T-helper 22 cell (primary cell): ENCODE data around the gene CCT7.
"Not testable (repeated sequence)": the region's sequence is repeated elsewhere in the genome, so short reads cannot be mapped to it uniquely, and the experiment has no call there.

Experiments used
- DNase-seq: peaks from one replicate; pipeline ENCODE4 v3.0.0-alpha.2; 2020; ENCODE audit warnings: low read depth

Gene CCT7

DNA sequence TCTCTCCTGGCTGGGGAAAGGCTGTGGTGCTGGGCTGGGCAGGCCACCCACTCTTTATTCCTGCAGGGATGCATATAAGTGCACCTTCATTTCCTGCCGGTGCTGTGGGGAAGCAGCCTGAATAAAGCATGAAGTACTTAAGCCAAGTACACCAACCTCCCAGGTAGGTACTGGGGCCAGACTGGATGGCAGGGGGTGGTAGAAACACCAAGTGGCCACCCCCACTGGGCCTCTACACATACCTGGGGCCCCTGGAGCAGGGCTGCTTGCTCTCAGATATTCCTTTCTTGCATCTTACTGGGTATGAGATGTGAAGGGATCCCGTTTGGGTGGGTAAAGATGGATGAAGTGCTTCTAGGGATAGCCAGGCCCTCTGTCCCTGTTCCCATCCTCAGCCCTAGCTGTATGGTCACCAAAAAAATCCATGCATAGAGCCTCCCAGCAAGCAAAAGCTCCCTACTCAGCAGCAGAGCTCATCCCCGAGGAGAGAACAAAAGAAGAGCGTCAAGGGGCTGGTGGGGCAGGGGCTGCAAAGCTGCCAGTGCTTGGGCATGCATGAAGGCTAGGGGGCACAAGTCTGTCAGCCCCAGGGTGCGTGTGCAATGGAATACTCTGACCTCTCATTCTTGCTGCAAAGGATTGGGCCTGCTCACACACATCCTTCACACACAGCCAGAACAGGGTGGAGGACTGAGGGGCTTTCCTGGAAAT is 22.0 kb downstream of the CCT7 start:
- DNase-seq: no peak

DNA sequence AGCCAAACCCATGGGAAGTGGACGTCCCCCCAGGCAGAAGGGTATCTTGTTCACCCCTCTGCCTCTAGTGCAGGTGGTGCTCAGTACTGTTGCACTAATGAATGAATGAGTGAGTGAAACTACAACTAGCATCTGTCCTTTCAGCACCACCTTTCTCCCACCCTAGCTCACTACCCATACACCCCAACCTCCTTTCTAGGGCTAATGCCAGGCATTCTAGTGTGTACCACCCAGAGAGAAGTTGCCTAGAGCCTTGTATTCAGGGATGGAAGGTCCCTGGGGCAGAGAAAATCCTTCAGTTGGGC is 22.5 kb downstream of the CCT7 start:
- no peak for DNase-seq

DNA sequence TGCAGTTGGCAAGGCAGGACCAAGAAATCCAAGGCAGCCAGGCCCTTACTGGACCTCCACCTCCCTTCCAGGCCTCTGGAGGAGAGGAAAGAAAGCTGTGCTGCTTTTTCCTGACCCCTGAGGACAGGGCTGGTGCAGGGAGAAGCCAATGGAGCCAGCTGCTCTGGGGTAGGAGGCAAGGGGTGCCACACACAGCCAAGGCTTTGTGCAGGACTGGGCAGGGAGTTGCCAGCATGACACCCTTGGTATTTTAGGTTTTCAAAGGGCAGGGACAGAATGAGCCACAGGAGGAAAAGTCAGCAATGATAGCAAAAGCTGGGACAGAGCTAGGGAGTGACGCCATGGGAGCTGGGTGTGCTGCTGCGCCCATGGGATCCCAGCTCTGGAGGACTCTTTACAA is 22.9 kb downstream of the CCT7 start:
- no peak for DNase-seq

DNA sequence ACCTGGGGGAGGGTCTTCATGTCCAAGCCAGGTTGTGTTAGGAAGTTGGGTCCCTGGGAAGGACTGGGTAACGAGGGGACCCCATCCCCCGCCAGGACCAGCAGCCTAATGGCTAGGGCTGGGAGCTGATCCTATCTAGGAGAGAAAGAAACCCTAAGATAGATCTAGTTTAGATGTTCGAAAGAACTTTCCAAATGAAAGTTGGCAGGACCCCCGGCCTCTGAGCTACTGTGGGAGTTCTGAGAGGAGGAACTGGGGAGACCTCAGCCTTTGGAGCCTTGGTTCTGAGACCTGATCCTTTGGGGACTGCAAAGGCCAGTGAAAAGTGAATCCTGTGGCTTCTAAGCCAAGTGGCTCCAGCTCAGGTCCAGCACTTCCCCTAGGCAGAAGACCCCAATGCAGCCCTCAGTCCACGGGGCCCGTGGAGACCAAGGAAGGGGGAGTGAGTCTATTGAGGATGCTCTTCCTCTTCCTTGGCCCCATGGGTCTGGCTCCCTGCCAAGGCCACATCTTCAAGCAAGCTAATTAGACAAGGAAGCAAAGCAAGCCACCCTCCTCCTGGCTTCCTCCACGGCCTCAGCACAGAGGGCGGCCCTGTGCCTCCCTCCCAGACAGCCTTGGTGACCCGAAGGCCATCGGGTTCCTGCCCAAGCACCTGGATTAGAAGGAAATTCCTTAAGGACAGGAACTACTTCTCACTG is 23.5 kb downstream of the CCT7 start:
- no peak for DNase-seq

DNA sequence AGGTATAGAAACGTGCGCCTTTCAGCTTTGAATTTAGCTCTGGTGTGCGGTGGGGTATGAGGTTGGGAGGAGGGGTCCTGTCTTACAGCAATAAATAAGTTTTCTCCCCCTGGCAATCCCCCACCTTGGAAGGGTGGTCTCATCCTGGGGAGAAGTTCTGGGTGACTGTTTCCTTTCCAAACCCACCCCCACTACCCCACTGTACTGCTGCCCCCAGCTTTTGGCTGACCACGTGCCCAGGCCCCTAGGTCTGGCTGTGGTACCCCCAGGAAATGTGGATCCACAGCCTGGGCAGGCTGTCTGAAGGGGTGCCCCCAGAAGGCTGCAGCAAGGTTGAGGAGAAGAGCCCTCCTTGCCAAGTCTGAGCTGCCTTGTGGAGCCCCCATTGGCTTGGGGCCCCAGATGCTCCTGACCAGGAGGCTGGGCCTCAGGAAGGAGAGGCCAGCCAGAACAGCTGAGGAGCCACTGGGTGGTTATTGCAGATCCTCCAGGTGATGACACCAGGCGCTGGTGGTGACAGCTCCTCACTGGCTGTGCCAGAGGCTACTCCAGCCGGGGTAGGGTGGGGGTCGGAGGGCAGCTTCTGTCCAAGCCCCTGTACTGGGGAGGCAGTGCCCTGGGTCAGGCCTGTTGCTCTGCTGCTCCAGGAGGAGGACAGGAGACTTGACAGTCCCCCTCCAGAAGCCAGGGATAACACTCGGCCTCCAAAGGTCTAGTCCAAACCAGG is 24.2 kb downstream of the CCT7 start:
- no peak for DNase-seq

DNA sequence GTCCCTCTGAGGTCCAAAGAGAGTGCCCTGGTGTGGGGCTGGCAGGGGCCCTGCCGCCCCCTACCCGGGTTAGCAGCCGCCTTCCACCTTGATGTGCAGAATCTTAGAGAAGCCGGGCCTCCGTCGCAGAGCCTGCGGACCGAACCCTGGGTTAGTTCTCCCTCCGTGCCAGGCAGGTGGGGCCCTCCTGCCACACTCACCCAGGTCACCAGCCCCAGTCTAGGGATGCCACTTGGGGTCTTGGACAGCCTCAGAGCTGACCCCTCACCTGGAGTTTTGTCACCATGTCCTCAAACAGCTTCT is 24.8 kb downstream of the CCT7 start:
- DNase-seq: no peak

DNA sequence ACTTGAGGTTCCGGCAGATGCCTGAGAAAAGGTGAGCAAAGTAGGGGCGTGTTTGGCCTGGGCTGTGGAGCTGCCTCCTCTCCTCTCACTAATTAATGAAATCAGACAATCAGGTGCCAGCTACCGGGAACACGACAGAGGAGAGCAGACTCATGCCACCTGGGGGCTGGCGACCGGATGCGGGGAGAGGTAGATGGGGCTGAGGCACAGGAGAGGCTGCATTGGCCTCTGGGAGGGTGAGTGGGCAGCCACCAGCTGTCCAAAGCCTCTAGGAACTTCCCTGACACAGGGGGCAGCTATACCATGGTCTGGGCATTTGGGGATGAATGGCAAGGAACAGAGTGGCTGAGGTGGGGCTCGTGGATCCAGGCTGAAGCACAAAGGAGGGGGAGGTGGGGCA is 25.2 kb downstream of the CCT7 start:
- no peak for DNase-seq

DNA sequence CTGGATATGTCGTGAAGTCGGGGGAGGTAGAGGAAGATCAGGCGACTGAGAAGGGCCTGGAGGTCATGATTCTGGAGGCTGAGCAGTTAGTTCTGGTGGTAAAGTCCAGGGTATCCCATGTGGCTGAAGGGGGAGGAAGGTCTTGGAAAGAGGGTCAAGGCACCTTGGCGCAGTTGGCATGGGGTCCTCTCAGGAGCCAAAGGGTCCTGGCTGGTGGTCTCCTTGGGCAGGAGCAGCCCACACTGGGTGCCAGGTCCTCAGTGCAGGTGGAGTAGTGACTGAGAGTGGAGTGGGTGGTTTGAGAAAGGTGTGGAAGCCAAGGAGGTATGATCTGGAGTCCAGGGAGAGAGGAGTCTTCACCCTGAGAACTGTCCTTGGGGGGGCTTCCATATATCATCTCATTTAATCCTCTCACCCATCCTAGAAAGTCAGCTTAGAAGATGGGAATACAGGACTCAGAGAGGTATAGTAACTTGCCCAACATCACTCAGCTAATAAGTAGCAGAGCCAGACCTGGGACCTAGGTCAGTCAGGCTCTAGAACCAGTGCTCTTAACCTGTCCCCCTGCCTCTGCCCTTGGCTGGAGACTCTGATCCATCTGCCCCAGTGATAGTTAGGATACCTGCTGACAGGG is 25.7 kb downstream of the CCT7 start:
- no peak for DNase-seq

DNA sequence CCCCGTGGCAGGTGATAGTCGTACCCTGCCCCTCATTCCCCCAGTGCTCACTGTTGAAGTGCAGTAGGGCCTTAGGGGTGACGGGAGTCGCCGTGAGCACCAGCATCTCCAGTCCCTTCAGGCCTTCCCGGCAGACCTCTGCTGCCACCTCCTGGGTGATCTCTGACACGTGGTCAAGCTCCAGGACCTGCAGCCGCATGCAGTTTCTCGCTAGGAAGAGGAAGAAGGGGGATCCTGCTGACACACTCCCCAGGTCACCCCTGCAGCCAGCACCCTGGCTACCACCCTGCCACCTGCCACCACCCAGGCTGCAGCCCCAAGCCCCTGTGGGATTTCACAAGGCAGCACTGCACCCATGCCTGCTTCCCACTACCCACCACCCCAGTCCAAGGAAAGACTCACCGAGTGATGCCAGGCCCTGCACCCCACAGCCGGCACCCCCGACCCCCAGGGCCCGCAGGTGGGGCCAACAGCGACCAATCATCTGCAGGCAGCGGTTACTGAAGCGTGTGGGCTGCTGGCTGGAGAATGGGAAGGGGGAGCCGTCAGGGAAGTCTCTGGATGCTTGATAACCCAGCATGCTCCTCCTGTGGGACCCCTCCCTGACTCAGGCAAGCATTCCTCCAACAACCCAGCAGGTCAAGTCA is 26.4 kb downstream of the CCT7 start:
- DNase-seq: no peak

DNA sequence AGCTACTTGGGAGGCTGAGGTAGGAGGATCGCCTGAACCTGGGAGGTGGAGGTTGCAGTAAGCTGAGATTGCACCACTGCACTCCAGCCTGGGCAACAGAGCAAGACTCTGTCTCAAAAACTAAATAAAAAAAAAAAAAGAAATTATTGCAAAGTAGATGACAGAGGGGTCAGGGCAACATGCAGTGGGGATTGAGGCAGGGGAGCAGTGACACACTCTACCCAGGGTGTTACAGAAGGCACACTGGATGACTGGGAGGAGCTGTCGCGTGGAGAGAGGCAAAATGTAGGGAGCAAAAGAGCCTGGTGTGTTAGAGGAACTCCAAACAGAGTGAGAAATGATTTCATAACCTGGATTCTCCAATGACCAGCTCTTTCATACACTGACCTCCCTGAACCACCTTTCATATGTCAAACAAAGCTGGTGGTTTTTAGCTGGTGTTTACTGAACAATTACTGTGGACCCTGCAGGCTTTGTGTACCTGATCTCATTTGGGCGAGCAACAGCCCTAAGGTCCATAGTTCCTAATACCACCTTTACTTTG is 28.1 kb downstream of the CCT7 start:
- DNase-seq: no peak

DNA sequence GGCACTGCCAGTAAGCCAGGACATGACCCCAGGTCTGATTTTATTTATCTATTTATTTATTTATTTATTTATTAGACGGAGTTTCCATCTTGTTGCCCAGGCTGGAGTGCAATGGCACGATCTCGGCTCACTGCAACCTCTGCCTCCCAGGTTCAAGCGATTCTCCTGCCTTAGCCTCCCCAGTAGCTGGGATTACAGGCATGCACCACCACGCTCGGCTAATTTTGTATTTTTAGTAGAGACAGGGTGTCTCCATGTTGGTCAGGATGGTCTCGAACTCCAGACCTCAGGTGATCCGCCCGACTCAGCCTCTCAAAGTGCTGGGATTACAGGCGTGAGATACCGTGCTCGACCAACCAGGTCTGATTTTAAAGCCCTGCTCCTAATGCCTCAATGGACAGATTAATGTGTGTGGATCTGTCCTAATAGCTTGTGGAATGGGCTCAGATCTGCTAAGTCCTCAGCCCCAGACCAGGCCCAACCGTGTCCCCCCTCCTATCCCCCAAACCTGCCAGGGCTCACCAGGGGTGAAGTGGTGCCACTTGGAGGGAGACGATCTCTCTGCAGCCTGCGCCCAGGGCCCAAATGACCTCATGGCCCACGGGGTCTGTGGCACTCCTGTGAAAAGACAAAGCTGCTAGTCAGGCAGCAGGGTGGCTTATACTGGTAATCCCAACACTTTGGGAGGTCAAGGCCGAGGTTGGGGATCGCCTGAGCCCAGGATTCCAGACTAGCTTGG is 28.8 kb downstream of the CCT7 start:
- DNase-seq: not testable (repeated sequence)

DNA sequence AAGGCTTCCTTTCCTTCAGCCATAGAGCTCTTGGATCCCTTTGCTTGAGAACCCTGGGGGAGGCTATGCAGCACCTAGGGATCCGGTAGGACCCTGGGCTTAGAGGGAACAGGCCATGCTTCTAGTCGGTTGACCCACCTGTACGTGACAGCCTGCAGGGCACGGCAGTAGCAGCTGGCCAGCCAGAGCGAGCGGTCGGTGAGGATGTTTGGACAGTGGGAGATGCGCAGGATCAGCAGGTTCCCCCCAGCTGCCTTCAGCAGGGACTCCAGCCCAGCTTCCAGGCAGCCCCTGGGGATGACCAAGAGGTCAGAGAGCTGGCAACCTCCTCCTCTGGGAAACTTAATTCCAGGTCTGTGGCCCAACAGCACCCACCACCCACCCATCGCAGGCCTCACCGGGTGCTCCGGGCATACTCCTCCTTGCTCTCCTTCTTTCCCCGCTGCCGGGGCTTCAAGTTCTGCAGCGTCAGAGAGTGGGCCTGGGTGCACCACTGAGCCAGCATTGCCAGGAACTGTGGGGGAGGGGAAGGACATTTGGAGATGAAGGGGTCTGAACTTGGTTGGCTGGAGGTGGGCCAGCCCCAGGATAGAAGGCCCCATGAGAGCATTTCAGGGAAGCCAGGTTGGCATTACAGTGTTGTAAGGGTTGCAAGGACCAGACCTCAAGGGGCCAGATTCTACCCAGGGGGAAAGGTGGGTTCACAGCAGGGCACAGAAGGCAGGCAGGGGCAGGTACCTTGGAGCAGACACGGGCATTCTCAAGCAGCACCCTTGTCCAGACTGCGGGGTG is 29.6 kb downstream of the CCT7 start:
- no peak for DNase-seq

DNA sequence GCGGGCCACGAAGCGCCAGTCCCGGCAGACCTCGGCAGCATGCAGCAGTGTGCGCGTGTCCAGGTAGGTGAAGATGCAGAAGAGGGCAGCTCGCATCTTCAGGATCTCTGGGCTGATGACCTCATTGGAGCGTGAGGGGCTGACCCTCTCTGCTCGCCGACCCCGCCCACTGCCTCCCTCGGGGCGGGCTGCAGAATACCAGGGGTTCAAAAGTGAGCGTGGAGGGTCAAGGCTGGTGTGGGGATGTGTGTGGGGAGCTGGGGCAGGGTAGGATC is 30.2 kb downstream of the CCT7 start:
- no peak for DNase-seq

DNA sequence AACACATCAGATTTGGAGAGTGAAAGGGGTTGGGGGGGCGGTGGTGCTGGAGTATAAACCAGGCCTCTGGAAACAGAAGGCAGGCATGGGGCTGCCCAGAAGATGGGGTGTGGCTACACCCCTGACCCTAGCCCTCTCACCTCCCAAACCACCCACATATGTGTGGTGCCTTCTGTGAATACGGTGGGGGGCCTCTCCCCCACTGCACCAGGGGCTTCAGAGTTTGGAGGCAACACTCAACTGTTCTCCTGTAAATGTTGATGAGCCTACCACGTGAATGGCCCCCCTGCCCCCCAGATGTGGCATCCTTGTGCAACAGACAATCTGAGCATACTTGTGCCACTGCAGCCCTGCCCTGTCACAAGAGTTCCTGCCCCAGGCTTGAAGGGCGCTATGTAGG is 30.7 kb downstream of the CCT7 start:
- DNase-seq: no peak

DNA sequence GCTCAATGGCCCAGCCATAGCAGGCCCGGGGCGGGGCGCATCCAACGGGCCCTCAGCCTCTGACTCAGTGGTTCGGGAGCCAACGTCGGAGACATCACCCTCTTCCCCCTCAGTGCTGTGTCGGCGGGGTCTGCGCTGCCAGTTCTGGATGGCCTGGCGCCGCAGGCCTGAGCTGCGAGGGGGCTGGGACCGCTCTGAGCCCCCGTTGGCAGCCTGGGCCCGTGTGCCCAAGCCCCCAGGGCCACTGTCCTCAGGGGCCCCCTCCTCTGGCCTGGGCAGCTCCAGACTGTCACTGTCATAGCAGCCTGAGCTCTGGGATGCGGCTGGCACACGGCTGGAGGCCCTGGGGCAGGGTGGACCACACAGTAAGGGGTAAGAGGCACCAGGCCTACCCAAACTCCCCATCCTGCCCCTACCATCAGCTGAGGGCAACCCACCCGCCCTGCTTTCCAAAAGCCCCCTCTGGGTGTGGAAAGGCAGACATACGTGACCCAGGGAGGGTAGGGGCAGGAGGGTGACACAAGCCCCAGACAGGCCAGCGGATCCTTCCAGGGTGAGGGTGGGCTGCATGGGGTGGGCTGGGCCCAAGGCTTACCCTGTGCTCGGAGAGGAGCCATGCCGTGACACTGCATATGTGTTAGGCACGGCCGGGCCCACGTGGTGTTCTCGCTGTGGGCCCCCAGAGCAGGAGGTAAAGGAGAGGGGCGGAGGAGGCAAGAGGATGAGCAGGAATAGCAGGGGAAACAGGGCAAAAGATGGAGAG is 31.4 kb downstream of the CCT7 start:
- no peak for DNase-seq

DNA sequence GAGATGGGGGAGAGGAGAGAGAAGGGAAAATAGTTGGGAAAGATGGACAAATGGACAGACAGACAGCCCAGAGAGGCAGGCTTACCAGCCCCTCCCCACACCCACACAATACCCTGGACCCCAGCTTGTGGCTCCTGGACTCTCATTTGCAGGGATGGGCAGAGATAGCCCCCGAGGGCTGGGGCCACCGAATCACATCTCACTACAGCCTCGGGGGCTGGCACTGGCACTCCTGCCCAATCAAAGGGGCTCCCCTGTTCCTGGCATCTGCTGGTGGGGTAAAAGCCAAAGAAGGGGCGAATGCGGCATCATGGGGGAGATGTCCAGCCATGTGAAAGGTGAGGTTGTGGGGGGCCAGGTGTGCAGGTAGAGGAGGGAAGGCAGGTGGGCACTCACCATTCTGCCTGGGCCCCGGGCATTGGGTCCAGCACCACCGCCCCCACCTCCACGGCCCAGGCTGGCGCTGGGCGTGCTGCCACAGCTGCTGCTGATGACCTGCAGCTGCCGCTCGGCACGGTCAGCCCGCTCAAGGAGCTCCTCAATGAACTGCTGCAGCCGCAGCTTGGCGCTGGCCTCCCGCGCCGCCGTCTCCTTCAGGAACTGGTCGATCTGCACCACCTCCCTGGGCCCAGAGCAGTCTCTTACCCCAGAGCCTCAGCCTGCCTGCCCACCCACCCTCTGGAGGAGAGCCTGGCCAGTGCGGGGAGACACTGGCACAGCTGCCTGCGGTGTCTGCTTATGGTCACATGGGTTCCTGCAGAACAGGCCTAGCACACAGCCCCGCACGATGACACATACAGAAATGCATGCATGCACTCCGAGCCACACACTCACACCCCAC is 32.2 kb downstream of the CCT7 start:
- DNase-seq: no peak

DNA sequence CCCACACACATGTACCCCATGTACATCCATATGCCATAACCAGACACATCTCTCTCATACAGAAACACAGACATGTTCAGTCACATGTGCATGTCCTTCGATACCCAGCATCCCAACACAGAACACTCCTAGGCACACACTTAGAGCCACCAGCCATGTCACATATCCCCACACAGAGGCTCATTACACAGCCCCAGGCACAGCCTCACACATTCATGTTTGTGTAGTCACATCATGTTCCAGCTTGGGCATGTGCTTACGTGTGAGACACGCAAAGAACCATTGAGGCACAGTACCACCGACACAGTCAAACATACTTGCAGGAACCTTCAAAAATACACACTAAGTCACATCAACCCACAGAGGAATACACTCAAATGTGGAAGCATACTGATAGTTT is 32.9 kb downstream of the CCT7 start:
- no peak for DNase-seq

DNA sequence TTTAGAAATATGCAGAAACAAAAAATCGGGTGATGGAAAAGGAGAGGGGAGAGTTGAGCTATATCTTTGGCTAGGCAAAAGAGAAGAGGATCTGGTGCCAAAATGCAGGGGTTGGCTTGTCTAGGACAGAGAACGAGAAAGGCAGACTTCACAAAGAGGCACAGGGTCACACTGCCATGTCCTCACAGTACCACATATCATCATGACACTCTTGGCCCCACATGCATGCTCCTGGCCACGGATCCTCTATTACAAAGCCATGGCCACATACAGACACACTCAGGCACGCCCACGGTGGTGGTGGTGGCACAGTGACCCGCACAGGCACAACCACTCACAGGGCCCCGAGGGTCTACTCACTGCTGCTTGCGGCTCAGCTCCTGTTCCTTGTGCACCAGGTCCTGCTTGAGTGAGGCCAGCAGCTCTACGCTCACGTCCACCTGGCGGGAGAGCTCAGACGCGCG is 34.3 kb downstream of the CCT7 start:
- DNase-seq: no peak
